Effector memory CD8-positive, alpha-beta T cell (primary cell): ENCODE results near the gene AVL9.
A peak's percentile ranks its signal among the peaks of the same experiment; 100 is the strongest.
"Not testable (repeated sequence)": the region's sequence is repeated elsewhere in the genome, so short reads cannot be mapped to it uniquely, and the experiment has no call there.

Experiments used
- ATAC-seq: fragments of 150-1000 bp; cut with Tn5 transposase; replicated peaks from 2 replicates; pipeline ENCODE4 v1.10.0; 2021; ENCODE audit warnings: mild to moderate bottlenecking, moderate library complexity
- DNase-seq, 3 experiments: peaks; one replicate each; pipeline ENCODE4 v3.0.0; 2021
- H3K27ac Mint-ChIP-seq, 2 donors: one replicate each; pipeline ENCODE4 v1.8.0; 2022; ENCODE audit warnings: mild to moderate bottlenecking in 2 of 2, mixed read lengths in 2 of 2, moderate library complexity in 2 of 2
- H3K27me3 Mint-ChIP-seq, 2 donors: one replicate each; pipeline ENCODE4 v1.8.0; 2022; ENCODE audit warnings: mixed read lengths in 2 of 2
- H3K36me3 Mint-ChIP-seq: one replicate; pipeline ENCODE4 v1.8.0; 2022; ENCODE audit warnings: mild to moderate bottlenecking, moderate library complexity, mixed read lengths; ENCODE audit not compliant: insufficient read depth
- H3K4me1 Mint-ChIP-seq, 2 donors: one replicate each; pipeline ENCODE4 v1.8.0; 2022; ENCODE audit warnings: low read depth in 2 of 2, mixed read lengths in 2 of 2
- H3K4me3 Mint-ChIP-seq, 2 donors: one replicate each; pipeline ENCODE4 v1.8.0; 2022; ENCODE audit warnings: mild to moderate bottlenecking in 2 of 2, mixed read lengths in 2 of 2, moderate library complexity in 2 of 2
- H3K9me3 Mint-ChIP-seq, 2 donors: one replicate each; pipeline ENCODE4 v1.8.0; 2022; ENCODE audit warnings: mixed read lengths in 2 of 2
- total RNA-seq, 9 experiments: gene quantifications; one replicate each; lab custom pipeline; 2026; lab: John Stamatoyannopoulos, UW

AVL9 gene
- total RNA-seq, result 33.6 to 183 (median 124) reads per million in 9 experiments

DNA sequence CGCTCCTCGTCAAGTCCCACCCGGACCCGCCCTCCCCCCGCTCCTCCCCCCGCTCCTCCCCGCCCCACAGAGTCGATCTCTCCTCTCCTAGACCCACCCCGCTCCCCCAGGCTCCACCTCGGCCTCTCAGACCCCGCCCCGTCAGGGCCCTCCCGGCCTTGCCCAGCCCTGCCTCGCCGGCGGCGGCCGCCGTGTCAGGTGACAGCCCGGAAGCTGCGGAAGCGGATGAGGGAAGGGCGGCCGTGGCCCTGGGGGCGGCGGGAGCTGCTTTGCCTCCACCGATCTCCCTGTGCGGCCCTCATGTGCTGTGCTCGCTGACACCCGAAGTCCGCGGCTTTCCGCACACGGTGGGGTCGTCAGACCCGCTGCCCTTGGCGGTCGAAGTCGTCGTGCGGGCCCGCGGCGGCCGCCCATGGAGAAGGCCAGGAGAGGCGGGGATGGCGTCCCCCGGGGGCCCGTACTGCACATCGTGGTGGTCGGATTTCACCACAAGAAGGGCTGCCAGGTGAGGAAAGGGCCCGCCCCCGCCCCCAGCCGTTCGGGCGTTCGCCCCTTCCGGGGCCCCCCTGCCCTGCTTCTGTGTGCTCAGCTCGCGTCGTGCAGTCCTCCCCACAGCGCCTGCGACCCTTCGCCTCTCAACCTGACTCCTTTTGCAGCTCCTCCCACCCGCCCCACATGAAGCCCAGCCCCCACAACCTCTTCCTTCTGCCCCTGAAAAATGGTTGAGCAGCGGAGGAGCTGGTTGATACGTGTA, at the start of gene AVL9:
AVL9 (plus strand) TSS at position 192 of the 754 bp plus-strand sequence; CDS start at position 413, 221 bp downstream.
- H3K4me1 Mint-ChIP-seq, result peaks cover 29 to 34% of the 10 kb centered on the region in 2 donors
- peak within 1 kb of the TSS; percentile 94 to 97 for H3K27ac Mint-ChIP-seq
- H3K36me3 Mint-ChIP-seq, result peaks cover 26% of the 10 kb centered on the region
- ATAC-seq, result peak; percentile 90
- peak within 1 kb of the TSS; percentile 85 to 94 for H3K4me3 Mint-ChIP-seq
- no peaks in the 10 kb centered on the region for H3K27me3 Mint-ChIP-seq
- no peaks in the 10 kb centered on the region for H3K9me3 Mint-ChIP-seq
- DNase-seq, result peak; percentile 99 to 100 (median 99)

DNA sequence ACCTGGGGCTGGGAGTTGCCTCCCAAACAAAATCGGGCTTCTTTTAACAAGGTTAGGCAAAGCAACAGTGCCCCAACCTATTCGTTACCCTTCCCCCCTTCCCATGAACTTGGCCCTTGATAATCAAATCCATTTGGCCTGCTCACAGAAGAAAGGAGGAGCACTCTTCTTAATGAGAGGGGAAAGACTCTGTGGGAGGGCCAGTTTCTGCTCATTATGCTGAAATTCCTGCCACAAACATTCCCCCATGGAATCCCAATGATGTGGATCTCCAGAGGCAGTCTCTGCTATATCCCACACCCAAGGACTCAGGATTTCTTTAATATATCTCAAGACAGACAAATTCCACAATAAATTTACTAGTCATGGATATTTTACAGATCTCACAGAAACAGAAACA, 48.1 kb upstream of the AVL9 start:
- Mint-ChIP-seq H3K27ac (no peak overlapping the region), H3K9me3 (peaks cover 0 to 2% of the 10 kb centered on the region in 2 donors), H3K4me3 (no peak overlapping the region), H3K36me3 (no peaks in the 10 kb centered on the region), H3K27me3 (peaks cover 6 to 25% of the 10 kb centered on the region in 2 donors), H3K4me1 (no peaks in the 10 kb centered on the region)
- ATAC-seq, result no peak
- no peak for DNase-seq

DNA sequence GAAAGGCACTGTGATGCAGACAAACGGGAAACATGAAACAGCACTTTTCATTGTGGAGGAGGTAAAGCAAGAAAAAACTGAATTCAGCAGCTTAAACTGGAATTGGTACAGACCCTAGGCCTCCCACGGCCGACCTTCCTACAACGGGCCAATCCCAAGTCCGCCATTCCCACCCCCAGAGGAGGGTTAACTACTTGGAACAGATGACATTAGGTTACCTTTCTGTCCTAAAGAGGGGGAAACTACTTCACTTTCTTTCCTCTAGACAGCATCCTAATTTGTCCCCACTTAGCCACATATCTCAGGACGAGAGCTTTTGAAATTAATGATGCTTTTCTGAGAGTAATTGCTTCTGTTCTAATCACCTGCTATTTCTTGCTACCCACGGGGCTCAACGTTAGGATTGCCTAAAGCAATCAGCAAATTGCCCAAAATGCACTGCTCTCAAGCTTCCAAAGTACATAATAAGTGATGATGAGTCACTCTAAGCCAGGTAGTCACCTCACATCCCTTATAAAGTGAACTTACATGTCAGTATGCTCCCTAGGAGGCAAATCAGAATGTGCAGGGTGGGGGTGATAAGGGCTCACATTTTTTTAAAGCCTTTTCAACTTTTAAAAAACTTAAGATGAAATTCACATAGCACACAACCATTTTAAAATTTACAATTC, 41.8 kb upstream of the AVL9 start:
- no peaks in the 10 kb centered on the region for H3K36me3 Mint-ChIP-seq
- H3K27me3 Mint-ChIP-seq, result peaks cover 37 to 40% of the 10 kb centered on the region in 2 donors
- no peak overlapping the region for H3K27ac Mint-ChIP-seq
- ATAC-seq, result no peak
- no peak for DNase-seq
- no peak overlapping the region for H3K4me3 Mint-ChIP-seq
- H3K9me3 Mint-ChIP-seq, result peaks cover 0 to 2% of the 10 kb centered on the region in 2 donors
- no peaks in the 10 kb centered on the region for H3K4me1 Mint-ChIP-seq

DNA sequence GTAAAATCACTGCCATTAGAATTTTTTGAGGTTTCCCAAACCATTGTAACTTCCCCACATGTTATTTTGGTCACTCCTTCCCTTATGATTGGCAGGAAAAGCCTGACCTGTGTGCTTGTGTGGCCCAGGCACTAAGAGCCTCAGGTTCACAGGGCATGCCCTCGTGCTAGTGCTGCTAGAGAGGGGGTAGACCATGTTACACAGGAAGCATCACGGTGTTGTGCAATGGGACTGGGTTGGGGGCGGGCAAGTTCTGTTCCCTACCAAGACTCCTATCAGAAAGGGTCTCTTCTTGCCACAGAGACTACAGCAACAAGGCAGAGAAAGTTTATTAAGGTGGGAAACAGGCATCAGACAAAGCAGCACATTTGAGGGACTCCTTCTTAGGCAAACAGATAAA, 37.3 kb upstream of the AVL9 start:
- DNase-seq (no peak), ATAC-seq (no peak)
- Mint-ChIP-seq H3K27me3 (peaks cover 42 to 59% of the 10 kb centered on the region in 2 donors), H3K27ac (no peak overlapping the region), H3K4me1 (no peaks in the 10 kb centered on the region), H3K4me3 (no peak overlapping the region), H3K9me3 (no peaks in the 10 kb centered on the region), H3K36me3 (no peaks in the 10 kb centered on the region)

DNA sequence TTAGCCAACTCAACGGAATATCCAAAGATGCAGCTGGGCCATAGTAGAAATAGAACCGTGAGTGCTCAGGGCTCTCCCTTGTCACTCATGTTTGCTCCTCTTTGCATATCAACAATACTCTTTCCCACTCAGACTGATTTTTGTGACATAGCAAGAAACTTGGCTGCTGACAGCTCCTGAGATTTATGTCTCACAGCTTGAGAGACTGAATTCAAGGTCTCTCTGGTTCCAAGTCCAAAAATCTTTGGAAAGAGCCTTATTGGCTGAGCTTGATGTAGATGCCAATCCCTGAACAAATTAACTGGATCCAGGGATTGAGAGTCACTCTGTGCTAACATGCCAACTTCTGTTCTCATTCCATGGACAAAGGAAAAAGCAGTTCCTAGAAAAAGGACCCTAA, 35.5 kb upstream of the AVL9 start:
- H3K9me3 Mint-ChIP-seq, result no peaks in the 10 kb centered on the region
- peaks cover 26 to 45% of the 10 kb centered on the region in 2 donors for H3K27me3 Mint-ChIP-seq
- no peaks in the 10 kb centered on the region for H3K4me1 Mint-ChIP-seq
- ATAC-seq (no peak), DNase-seq (no peak)
- H3K27ac Mint-ChIP-seq, result no peak overlapping the region
- no peak overlapping the region for H3K4me3 Mint-ChIP-seq
- H3K36me3 Mint-ChIP-seq, result no peaks in the 10 kb centered on the region

DNA sequence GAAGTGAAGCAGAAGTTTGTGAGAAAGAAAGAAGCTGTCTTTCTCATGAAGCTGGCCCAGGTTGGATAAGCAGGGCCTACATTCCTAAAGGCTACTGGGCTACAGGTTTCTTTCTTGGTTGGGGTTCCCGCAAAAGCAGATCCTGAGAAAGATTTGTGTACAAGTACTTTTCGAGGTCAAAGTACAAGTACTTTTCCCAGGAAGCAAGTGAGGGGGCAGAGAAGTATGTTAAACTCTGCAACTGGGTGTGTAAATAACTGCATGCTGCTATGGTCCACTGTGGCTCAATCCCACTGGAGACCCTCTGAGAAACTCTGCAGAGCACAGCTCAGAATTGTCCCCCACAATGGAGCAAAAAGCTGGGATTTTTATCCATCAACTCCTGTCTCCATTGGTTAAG, 33.8 kb upstream of the AVL9 start:
- Mint-ChIP-seq H3K4me1 (no peaks in the 10 kb centered on the region), H3K36me3 (no peaks in the 10 kb centered on the region), H3K4me3 (no peak overlapping the region), H3K27ac (no peak overlapping the region), H3K27me3 (peaks cover 25 to 42% of the 10 kb centered on the region in 2 donors), H3K9me3 (no peaks in the 10 kb centered on the region)
- ATAC-seq (no peak), DNase-seq (no peak)

DNA sequence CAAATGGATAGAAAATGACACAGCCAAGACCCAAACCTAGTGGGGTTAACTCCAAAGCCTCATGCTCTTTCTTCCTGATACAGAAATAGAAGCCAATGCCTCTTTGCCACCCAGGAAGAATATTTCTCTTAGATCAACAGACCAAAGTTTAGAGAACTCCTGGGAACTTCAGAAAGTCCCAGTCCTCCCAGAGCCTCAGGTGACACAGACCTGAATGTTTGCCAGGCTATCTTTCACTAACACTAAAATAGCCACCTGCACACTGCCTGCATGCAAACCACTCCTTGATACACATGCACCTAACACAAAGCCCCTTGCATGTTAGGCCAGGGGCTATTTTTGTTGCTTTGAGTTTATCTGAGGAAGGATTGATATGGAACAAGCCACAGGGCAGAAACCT, 32.8 kb upstream of the AVL9 start:
- peaks cover 16 to 32% of the 10 kb centered on the region in 2 donors for H3K27me3 Mint-ChIP-seq
- H3K4me3 Mint-ChIP-seq, result no peak overlapping the region
- H3K36me3 Mint-ChIP-seq, result no peaks in the 10 kb centered on the region
- no peak overlapping the region for H3K27ac Mint-ChIP-seq
- no peaks in the 10 kb centered on the region for H3K9me3 Mint-ChIP-seq
- no peak for ATAC-seq
- H3K4me1 Mint-ChIP-seq, result no peaks in the 10 kb centered on the region
- no peak for DNase-seq

DNA sequence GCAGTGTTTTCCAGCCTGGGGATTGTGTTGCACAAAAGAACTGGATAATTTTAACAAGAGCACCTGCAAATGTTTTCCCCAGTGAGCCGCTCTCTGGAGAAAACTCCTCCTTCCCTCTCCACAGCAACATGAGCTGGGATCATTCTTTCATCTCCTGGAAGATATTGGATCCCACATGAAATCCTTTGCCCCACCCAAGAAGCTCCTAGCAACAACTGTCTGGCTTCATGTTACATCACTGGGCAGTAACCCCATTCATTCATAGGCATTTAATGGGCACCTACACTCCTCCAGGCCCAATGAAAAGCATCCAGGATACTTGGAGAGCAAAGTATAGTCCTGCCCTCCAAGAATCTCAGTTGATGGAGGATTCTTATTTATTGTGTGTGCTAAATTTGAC, 32.3 kb upstream of the AVL9 start:
- Mint-ChIP-seq H3K9me3 (no peaks in the 10 kb centered on the region), H3K4me3 (no peak overlapping the region), H3K27me3 (peaks cover 13 to 27% of the 10 kb centered on the region in 2 donors), H3K4me1 (no peaks in the 10 kb centered on the region), H3K36me3 (no peaks in the 10 kb centered on the region), H3K27ac (no peak overlapping the region)
- DNase-seq (no peak), ATAC-seq (no peak)

DNA sequence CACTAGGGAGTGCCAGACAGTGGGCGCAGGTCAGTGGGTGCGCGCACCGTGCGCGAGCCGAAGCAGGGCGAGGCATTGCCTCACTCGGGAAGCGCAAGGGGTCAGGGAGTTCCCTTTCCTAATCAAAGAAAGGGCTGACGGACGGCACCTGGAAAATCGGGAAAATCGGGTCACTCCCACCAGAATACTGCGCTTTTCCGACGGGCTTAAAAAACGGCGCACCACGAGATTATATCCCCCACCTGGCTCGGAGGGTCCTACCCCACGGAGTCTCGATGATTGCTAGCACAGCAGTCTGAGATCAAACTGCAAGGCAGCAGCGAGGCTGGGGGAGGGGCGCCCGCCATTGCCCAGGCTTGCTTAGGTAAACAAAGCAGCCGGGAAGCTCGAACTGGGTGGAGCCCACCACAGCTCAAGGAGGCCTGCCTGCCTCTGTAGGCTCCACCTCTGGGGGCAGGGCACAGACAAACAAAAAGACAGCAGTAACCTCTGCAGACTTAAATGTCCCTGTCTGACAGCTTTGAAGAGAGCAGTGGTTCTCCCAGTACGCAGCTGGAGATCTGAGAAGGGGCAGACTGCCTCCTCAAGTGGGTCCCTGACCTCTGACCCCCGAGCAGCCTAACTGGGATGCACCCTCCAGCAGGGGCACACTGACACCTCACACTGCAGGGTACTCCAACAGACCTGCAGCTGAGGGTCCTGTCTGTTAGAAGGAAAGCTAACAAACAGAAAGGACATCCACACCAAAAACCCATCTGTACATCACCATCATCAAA, 30.5 kb upstream of the AVL9 start:
- ATAC-seq, H3K36me3 Mint-ChIP-seq, H3K4me3 Mint-ChIP-seq, DNase-seq, H3K4me1 Mint-ChIP-seq, H3K27ac Mint-ChIP-seq, H3K9me3 Mint-ChIP-seq: not testable (repeated sequence)
- peaks cover 8 to 19% of the 10 kb centered on the region in 2 donors for H3K27me3 Mint-ChIP-seq

DNA sequence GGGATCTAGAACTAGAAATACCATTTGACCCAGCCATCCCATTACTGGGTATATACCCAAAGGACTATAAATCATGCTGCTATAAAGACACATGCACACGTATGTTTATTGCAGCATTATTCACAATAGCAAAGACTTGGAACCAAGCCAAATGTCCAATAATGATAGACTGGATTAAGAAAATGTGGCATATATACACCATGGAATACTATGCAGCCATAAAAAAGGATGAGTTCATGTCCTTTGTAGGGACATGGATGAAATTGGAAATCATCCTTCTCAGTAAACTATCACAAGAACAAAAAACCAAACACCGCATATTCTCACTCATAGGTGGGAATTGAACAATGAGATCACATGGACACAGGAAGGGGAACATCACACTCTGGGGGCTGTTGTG, 25.3 kb upstream of the AVL9 start:
- H3K9me3 Mint-ChIP-seq, H3K36me3 Mint-ChIP-seq: not testable (repeated sequence)

DNA sequence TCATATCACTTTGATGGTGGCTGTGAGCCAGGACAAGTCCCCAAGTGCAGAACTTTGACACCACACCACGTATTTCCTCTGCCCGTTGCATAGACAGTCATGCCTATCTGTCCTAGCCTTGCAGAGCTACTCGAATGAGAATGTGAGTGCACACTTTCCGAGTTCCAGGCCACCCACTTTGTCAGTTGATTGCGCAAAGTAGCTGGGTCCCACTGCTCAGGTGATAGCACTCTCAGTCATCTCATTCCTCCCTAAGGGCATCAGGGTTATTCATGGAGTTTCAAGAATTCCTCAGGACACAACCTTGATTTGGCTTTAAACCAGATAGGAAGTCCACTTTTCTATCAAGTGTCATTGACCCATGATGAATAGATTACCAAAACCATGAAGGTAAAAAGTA, 24.4 kb upstream of the AVL9 start:
- Mint-ChIP-seq H3K36me3 (no peaks in the 10 kb centered on the region), H3K4me1 (no peaks in the 10 kb centered on the region), H3K27ac (no peak overlapping the region), H3K27me3 (peaks cover 11 to 36% of the 10 kb centered on the region in 2 donors), H3K4me3 (no peak overlapping the region), H3K9me3 (no peaks in the 10 kb centered on the region)
- no peak for ATAC-seq
- DNase-seq, result no peak

More for the DNA sequence above, 25.3 kb upstream of the AVL9 start:
- ATAC-seq, H3K27ac Mint-ChIP-seq, H3K4me3 Mint-ChIP-seq, H3K4me1 Mint-ChIP-seq, DNase-seq: not testable (repeated sequence)
- H3K27me3 Mint-ChIP-seq, result peaks cover 6 to 32% of the 10 kb centered on the region in 2 donors

DNA sequence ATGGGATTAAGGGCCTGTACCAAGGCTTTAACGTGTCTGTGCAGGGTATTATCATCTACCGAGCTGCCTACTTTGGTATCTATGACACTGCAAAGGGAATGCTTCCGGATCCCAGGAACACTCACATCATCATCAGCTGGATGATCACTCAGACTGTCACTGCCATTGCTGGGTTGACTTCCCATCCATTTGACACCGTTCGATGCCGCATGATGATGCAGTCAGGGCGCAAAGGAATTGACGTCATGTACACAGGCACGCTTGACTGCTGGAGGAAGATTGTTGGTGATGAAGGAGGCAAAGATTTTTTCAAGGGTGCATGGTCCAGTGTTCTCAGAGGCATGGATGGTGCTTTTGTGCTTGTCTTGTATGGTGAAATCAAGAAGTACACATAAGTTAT, 23.3 kb upstream of the AVL9 start:
- H3K4me1 Mint-ChIP-seq, result no peaks in the 10 kb centered on the region
- H3K36me3 Mint-ChIP-seq, result peaks cover 3% of the 10 kb centered on the region

DNA sequence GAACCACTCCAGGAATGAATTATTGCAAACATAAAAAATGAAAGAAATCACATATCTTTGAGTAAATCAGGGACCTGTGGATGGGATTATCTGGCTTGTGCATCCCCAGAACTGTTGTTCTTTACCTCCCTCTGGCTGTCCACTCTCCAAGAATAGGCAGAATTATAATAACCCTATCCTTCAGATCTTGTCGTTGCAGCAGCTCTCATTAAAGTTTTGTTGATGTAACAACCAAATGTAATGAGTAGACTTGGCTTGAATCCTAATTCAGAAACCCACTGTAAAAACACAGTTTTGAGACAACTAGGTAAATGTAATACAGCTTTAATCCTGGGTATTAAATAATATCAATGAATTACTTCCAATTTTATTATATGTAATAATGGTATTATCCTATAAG, 21.3 kb upstream of the AVL9 start:
- H3K4me3 Mint-ChIP-seq, result no peak overlapping the region
- ATAC-seq (no peak), DNase-seq (no peak)
- peaks cover 11 to 36% of the 10 kb centered on the region in 2 donors for H3K27me3 Mint-ChIP-seq
- no peak overlapping the region for H3K27ac Mint-ChIP-seq
- H3K9me3 Mint-ChIP-seq, result no peaks in the 10 kb centered on the region
- peaks cover 3% of the 10 kb centered on the region for H3K36me3 Mint-ChIP-seq
- H3K4me1 Mint-ChIP-seq, result no peaks in the 10 kb centered on the region

More for the DNA sequence above, 23.3 kb upstream of the AVL9 start:
- H3K9me3 Mint-ChIP-seq, result no peaks in the 10 kb centered on the region
- ATAC-seq, result no peak
- H3K27me3 Mint-ChIP-seq, result peaks cover 11 to 36% of the 10 kb centered on the region in 2 donors
- DNase-seq, result no peak
- H3K27ac Mint-ChIP-seq, result no peak overlapping the region
- H3K4me3 Mint-ChIP-seq, result no peak overlapping the region
